HEK293 (cell line): ENCODE data around the gene ANO1.

ENCODE experiments used
- CTCF ChIP-seq: fragments of 450-650 bp; formaldehyde crosslinking; IDR thresholded peaks from 2 replicates; pipeline ENCODE4 v1.5.1; 2016; ENCODE audit warnings: missing biosample characterization, missing genetic modification characterization
- OSR2 ChIP-seq: fragments of 450-650 bp; formaldehyde crosslinking; IDR thresholded peaks from 2 replicates; pipeline ENCODE4 v1.5.1; 2016; ENCODE audit warnings: missing biosample characterization, missing genetic modification characterization
- REST ChIP-seq: fragments of 450-650 bp; formaldehyde crosslinking; IDR thresholded peaks from 2 replicates; pipeline ENCODE4 v1.5.1; 2016; ENCODE audit warnings: missing biosample characterization, missing genetic modification characterization
- TCF7L2 ChIP-seq: IDR thresholded peaks from 2 replicates; pipeline ENCODE4 v1.6.1; 2011; ENCODE audit warnings: low read depth, mild to moderate bottlenecking, inconsistent platforms, low read length, moderate library complexity, borderline replicate concordance
- ZBTB48 ChIP-seq: fragments of 450-650 bp; formaldehyde crosslinking; IDR thresholded peaks from 2 replicates; pipeline ENCODE4 v1.5.1; 2016; ENCODE audit warnings: missing biosample characterization, missing genetic modification characterization
- ZNF544 ChIP-seq: fragments of 450-650 bp; formaldehyde crosslinking; IDR thresholded peaks from 2 replicates; pipeline ENCODE4 v1.5.0; 2017; ENCODE audit warnings: missing biosample characterization, missing genetic modification characterization
- ZNF768 ChIP-seq: fragments of 450-650 bp; formaldehyde crosslinking; IDR thresholded peaks from 2 replicates; pipeline ENCODE4 v1.5.1; 2018; ENCODE audit warnings: missing biosample characterization, mild to moderate bottlenecking, missing genetic modification characterization
- TF ChIP-seq, protein P1 (sequence below): fragments of 450-650 bp; formaldehyde crosslinking; IDR thresholded peaks from 2 replicates; pipeline ENCODE4 v1.5.1; 2016; ENCODE audit warnings: missing biosample characterization, missing genetic modification characterization
- TF ChIP-seq, protein P2 (sequence below): fragments of 450-650 bp; formaldehyde crosslinking; IDR thresholded peaks from 2 replicates; pipeline ENCODE4 v1.5.1; 2016; ENCODE audit warnings: missing biosample characterization, missing genetic modification characterization

GRCh38 chr11:70038034-70038834 lies 39.9 kb upstream of the ANO1 start:
- TF ChIP-seq TCF7L2 = no peak
- TF ChIP-seq CTCF = no peak
- no peak for TF ChIP-seq ZNF544 (tag by site-specific recombination)
- TF ChIP-seq OSR2 (tag by site-specific recombination) = no peak
- TF ChIP-seq REST (tag by site-specific recombination) = no peak
- no peak for TF ChIP-seq ZBTB48 (tag by site-specific recombination)
- no peak for TF ChIP-seq ZNF768 (tag by site-specific recombination)
- TF ChIP-seq, protein P1, sequence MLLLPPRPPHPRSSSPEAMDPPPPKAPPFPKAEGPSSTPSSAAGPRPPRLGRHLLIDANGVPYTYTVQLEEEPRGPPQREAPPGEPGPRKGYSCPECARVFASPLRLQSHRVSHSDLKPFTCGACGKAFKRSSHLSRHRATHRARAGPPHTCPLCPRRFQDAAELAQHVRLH (tag by site-specific recombination) = no peak
- TF ChIP-seq, protein P2, sequence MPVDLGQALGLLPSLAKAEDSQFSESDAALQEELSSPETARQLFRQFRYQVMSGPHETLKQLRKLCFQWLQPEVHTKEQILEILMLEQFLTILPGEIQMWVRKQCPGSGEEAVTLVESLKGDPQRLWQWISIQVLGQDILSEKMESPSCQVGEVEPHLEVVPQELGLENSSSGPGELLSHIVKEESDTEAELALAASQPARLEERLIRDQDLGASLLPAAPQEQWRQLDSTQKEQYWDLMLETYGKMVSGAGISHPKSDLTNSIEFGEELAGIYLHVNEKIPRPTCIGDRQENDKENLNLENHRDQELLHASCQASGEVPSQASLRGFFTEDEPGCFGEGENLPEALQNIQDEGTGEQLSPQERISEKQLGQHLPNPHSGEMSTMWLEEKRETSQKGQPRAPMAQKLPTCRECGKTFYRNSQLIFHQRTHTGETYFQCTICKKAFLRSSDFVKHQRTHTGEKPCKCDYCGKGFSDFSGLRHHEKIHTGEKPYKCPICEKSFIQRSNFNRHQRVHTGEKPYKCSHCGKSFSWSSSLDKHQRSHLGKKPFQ (tag by site-specific recombination) = no peak
